Cardiac atrium fibroblast (primary cell): ENCODE results near the gene ZNF699. TPM values are rescaled to one million over a fixed set of nuclear protein-coding genes. Genes with fewer than 3 reads are reported as not detected.

ENCODE experiments used
- total RNA-seq: library from RNA; depleted of rRNA; stranded (reverse); fragments of >200 nt; gene quantifications from 2 replicates; pipeline ENCODE4 v1.2.3, GENCODE V29; 2015

Gene ZNF699
- 1.3 and 2.3 TPM in 2 replicates for total RNA-seq

GRCh38 chr19:9309139-9309973 lies at the start of gene ZNF699:
TSS of gene ZNF699 (minus strand) at chr19:9309838. CDS start at chr19:9305119, 4,719 bp downstream.

GRCh38 chr19:9323919-9324583 lies 14.4 kb upstream of the ZNF699 start, which contains the start of gene ZNF559:
TSS of gene ZNF559 (plus strand) at chr19:9324179. CDS start at chr19:9338550, 14,371 bp downstream.

GRCh38 chr19:9250630-9251029 lies 59.0 kb downstream of the ZNF699 start, which contains the start of gene OR7E24:
TSS of gene OR7E24 (plus strand) at chr19:9250930. CDS start at chr19:9251044, 114 bp downstream.

Other genes starting within 250 kb of the ZNF699 start
- not detected in 2 replicates for gene OR1M1, start 222.8 kb downstream of the ZNF699 start, total RNA-seq
- gene OR7G2, start 202.4 kb downstream of the ZNF699 start, total RNA-seq, result not detected in 2 replicates
- gene OR7G1, start 194.1 kb downstream of the ZNF699 start, total RNA-seq, result not detected in 2 replicates
- not detected in 2 replicates for gene OR7G3, start 182.9 kb downstream of the ZNF699 start, total RNA-seq
- 11.2 TPM in 2 replicates for gene ZNF317, start 169.4 kb downstream of the ZNF699 start, total RNA-seq
- not detected in 2 replicates for gene OR7D2, start 130.9 kb downstream of the ZNF699 start, total RNA-seq
- not detected in 2 replicates for gene OR7D4, start 90.2 kb downstream of the ZNF699 start, total RNA-seq
- not detected in 2 replicates for gene OR7E24, start 58.9 kb downstream of the ZNF699 start, total RNA-seq
- 6.8 and 9.4 TPM in 2 replicates for gene ZNF559, start 14.3 kb upstream of the ZNF699 start, total RNA-seq
- 1.1 and 1.8 TPM in 2 replicates for gene ZNF177, start 53.2 kb upstream of the ZNF699 start, total RNA-seq
- gene ZNF266, start 125.7 kb upstream of the ZNF699 start, total RNA-seq, result 7.6 and 10.0 TPM in 2 replicates
- under 0.01 and 2.8 TPM in 2 replicates for gene ZNF560, start 188.8 kb upstream of the ZNF699 start, total RNA-seq
- gene ZNF426, start 228.8 kb upstream of the ZNF699 start, total RNA-seq, result 7.4 and 14.4 TPM in 2 replicates